Measurements from ENCODE around the gene PLA2G4C. TPM values are rescaled to one million over a fixed set of nuclear protein-coding genes. Genes with fewer than 3 reads are reported as not detected.

The PLA2G4C gene
- total RNA-seq = 1.5 and 9.6 TPM in 2 replicates

GRCh38 chr19:48110350-48110966, at the start of gene PLA2G4C:
Gene PLA2G4C (minus strand): TSS chr19:48110817. CDS start chr19:48106529, 4,288 bp downstream.

GRCh38 chr19:48043675-48044258, 66.8 kb downstream of the PLA2G4C start, which contains the start of gene CABP5:
Gene CABP5 (minus strand): TSS chr19:48044079. CDS start chr19:48043922, 157 bp downstream.

Other genes with a start within 250 kb of the PLA2G4C start
- not detected in 2 replicates for gene SULT2A1, start 224.5 kb downstream of the PLA2G4C start, total RNA-seq
- not detected in 2 replicates for gene BSPH1, start 118.6 kb downstream of the PLA2G4C start, total RNA-seq
- not detected in 2 replicates for gene ELSPBP1, start 116.2 kb downstream of the PLA2G4C start, total RNA-seq
- not detected in 2 replicates for gene CABP5, start 66.7 kb downstream of the PLA2G4C start, total RNA-seq
- 4.7 and 9.4 TPM in 2 replicates for gene LIG1, start 59.5 kb upstream of the PLA2G4C start, total RNA-seq
- 1.7 and 3.1 TPM in 2 replicates for gene ZSWIM9, start 59.9 kb upstream of the PLA2G4C start, total RNA-seq
- 5.1 and 6.2 TPM in 2 replicates for gene CARD8, start 145.1 kb upstream of the PLA2G4C start, total RNA-seq
- 0.21 and 1.2 TPM in 2 replicates for gene ZNF114, start 159.3 kb upstream of the PLA2G4C start, total RNA-seq
- 2.8 and 30.6 TPM in 2 replicates for gene EMP3, start 214.7 kb upstream of the PLA2G4C start, total RNA-seq